ENCODE results near the gene C11orf54.
"Not testable (repeated sequence)": the region's sequence is repeated elsewhere in the genome, so short reads cannot be mapped to it uniquely, and the experiment has no call there.

Gene C11orf54

DNA sequence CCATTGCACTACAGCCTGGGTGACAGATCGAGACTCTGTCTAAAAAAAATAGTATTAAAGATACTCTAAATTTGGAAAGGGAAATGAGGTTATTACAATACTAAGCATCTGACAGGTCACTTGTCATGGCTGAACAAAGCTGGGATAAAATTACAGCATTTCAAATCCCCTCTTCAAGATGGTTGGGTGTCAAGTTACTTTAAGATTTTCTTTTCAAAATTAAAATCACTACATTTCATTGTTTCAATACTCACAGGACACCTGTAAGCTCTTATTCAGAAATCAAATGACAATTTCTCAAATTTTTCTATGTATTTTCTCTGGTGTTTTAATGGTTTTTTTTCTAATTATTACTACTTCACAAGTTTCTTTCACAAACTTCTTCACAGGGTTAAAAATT lies 5.8 kb upstream of the C11orf54 start:
- no peak for DNase-seq

DNA sequence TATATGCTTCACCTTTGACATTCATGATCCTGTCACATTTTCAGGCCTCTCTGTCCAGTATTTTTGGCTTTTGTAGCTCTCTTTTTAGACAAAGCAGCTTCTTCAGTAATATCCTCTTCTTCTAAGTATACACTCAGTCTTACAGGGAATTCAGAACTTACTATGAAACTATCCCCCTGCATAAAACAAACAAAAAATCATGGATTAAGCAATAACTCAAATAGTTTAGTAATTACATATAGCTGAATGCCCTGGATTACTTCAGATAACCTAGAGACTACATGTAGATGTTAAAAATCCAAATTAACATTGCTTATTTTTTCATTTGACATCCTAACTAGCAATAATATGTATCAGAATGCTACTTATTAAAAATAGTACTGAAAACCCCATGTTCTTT lies 5.3 kb upstream of the C11orf54 start:
- DNase-seq = no peak

- no peak for DNase-seq
Measured at GRCh38 chr11:93737904-93738612, 3.4 kb upstream of the C11orf54 start.

- no peak for DNase-seq
Measured at GRCh38 chr11:93738647-93739081, 2.8 kb upstream of the C11orf54 start.

DNA sequence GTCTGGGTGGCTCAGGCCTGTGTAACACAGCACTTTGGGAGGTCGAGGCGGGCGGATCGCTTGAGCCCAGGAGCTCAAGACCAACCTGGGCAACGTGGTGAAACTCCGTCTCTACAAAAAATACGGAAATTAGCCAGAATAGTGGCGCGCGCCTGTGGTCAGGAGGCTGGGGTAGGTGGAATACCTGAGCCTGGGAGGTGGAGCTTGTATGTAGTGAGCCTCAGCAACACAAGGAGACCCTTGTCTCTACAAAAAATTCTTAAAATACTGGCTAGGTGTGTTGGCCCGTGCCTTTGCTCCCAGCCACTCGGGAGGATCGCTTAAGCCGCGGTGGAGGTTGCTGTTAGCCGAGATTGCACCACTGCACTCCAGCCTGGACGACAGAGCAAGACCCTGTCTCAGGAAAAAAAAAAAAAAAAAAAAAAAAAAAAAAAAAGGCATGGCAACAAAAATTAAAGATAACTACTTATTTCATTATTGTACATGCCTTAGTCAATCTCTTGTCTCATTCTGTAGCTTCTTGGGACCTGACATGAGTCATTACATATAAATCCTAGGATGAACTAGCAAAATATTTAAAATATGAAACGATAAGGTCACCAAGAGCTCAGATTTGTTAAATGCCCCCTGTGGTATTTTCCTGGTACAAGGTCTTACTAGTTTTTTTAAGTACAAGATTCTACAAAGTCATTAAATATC lies 1.3 kb upstream of the C11orf54 start:
- peak; percentile 45 for DNase-seq

DNA sequence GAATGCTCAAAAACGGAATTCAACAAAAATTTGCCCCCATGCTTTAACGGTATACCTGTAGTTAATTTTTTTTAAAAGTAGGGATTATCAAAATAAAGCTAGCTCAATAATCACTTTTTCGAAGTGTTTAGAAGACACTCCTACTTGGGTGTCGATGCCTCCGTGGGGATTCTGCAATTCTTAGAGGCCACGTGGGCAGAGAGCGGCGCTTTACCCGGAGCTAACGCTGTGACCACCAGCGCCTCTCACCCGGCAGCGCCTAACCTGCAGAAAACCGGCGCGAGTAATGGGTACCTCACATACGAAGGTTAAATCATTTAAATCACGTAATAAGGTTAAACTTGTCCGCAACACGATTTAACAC lies 760 bp upstream of the C11orf54 start:
- DNase-seq = peak; percentile 45

- DNase-seq = no peak
Measured at GRCh38 chr11:93741882-93742226, 382 bp downstream of the C11orf54 start.

- DNase-seq = no peak
Measured at GRCh38 chr11:93743291-93743690, 1.8 kb downstream of the C11orf54 start.

DNA sequence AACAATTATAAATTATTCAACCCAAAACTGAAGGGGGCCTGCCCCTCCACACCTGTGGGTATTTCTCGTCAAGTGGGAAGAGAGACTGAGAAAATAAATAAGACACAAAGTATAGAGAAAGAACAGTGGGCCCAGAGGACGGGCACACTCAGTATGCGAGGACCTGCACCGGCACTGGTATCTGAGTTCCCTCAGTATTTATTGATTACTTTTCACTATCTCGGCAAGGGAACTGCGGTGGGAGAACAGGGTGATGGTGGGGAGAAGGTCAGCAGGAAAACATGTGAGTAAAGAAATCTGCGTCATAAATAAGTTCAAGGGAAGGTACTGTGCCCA lies 3.2 kb downstream of the C11orf54 start:
- no peak for DNase-seq

DNA sequence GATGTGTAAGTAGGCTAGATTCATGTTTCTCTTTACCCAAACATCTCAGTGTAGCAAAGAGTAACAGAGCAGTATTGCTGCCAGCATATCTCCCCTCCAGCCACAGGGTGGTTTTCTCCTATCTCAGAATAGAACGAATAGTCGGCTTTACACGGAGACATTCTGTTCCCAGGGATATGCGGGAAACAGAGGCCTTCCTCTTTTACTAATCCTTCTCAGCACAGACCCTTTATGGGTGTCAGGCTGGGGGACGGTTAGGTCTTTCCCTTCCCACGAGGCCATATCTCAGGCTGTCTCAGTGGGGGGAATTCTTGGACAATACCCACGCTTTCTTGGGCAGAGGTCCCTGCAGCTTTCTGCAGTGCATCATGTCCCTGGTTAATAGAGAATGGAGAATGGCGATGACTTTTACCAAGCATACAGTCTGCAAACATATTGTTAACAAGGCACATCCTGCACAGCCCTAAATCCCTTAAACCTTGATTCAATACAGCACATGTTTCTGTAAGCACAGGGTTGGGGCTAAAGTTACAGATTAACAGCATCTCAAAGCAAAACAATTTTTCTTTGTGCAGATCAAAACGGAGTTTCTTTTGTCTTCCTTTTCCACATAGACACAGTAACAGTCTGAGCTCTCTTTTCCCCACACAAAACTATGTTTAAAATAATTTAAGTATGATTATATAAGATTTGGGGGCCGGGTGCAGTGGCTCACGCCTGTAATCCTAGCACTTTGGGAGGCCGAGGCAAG lies 3.7 kb downstream of the C11orf54 start:
- not testable (repeated sequence) for DNase-seq

GRCh38 chr11:93746101-93746500 lies 4.6 kb downstream of the C11orf54 start:
- DNase-seq = peak; percentile 46

GRCh38 chr11:93747122-93747521 lies 5.7 kb downstream of the C11orf54 start:
- peak; percentile 30 for DNase-seq

- DNase-seq = no peak
Measured at GRCh38 chr11:93751001-93751400, 9.5 kb downstream of the C11orf54 start.

- no peak for DNase-seq
Measured at GRCh38 chr11:93753241-93753640, 11.8 kb downstream of the C11orf54 start.

GRCh38 chr11:93756748-93757147 lies 15.3 kb downstream of the C11orf54 start:
- no peak for DNase-seq

DNA sequence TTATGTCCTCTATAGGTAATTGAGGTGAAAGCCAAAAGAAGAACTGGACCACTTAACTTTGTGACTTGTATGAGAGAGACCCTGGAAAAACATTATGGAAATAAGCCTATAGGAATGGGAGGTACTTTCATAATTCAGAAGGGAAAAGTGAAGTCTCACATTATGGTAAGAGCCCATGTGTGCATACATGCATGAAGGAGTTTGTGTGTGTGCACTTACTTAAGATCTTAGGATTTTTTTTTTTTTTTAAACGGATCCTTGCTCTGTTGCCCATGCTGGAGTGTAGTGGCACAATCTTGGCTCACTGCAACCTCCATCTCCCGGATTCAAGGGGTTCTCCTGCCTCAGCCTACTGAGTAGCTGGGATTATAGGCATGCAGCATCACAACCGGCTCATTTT lies 15.8 kb downstream of the C11orf54 start:
- DNase-seq = no peak

DNA sequence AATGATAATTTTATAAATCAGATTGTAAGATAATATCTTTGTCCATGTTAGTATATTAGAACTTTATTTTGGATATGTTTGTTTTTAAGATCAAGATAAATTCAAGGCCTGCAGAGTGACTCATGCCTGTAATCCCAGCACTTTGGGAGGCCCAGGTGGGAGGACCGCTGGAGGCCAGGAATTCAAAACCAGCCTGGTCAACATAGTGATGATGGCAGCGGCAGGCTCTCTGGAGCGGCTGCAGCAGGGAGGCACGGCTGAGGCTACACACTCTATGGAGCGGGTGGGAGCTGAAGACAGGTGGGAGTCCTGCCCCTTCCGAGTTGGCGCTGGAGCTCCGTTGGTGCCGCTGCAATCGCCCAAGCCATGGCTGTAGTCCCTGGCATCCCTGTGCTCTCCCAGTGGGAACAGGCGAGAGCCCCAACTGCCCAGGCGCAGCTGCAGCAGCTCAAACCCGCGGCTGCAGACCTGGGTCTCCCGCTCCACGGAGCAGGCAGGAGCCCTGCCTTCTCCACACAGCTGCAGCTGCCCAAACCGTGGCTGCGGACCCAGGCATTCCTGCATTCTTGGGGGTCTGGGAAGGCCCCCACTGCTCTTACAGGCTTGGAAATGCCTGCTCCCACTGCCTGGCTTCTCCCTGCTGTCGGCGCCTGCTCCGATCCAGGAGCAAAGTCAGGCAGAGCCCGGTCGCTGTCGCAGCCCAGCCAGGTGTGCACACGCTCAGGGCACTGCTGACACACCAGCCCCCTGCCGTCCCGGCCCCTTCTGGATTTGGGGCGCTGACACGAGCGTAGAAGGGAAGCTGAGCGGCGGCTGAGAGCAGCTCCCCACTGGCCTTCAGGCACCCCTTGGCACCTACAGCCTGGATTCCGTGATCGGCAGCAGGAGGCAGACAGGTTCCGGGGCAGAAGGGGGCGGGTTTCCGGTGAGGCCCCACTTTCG lies 16.7 kb downstream of the C11orf54 start:
- no peak for DNase-seq

GRCh38 chr11:93759123-93759522 lies 17.7 kb downstream of the C11orf54 start:
- not testable (repeated sequence) for DNase-seq

DNA sequence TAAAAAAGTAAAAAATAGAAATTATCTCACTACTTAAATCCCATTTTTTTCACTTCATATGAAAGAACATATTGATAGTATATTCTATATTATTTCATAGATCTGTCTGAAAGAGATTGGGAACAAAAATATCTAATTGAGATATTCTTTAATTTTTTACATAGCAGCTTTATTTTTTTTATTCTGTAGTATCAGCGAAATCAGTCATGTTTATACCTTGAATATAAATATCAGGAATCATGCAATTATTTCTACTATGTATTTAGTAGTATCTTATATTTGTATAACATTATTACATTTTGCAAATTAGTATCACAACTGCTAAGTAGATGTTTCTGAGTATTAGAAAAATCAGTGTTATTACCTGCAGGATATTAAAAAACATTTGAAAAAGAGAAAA lies 20.4 kb downstream of the C11orf54 start:
- no peak for DNase-seq

GRCh38 chr11:93765551-93765950 lies 24.1 kb downstream of the C11orf54 start:
- no peak for DNase-seq

- no peak for DNase-seq
Measured at GRCh38 chr11:93766504-93766903, 25.0 kb downstream of the C11orf54 start.

DNA sequence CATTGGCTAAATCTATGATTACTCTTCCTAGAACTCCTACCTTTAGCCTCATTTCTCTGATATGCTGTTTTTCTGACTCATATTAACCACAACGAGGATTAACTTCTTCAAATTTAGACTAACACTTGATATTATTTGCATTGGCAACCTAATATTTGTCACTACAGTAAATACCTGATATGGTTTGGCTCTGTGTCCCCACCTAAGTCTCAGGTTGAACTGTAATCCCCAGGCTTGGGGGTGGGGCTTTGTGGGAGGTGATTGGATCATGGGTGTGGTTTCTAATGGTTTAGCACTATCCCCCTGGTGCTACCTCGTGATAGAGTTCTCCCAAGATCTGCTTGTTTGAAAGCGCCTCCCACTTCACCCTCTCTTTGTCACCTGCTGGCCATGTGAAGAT lies 25.5 kb downstream of the C11orf54 start:
- DNase-seq = no peak

DNA sequence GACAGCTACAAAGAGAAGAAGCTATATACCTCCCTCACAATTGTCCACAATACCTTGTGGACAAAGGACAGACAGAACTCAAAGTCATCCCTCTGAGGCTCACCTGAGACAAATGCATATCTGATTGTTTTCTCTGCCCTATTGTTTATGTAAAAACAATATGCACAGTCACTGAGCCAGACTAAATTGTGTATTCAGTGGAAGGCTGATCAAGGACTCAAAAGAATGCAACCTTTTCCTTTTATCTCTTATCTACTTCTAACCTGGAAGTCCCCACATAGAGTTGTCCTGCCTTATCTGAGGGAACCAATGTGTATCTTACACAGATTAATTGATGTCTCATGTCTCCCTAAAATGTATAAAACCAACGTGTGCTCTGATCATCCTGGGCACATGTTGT lies 28.7 kb downstream of the C11orf54 start:
- DNase-seq = no peak
